HK-2 (cell line): ENCODE measurements around the gene IL34.

Experiments
- DNase-seq: peaks from one replicate; pipeline ENCODE4 v3.0.0-alpha.2; 2018; ENCODE audit not compliant: unreplicated experiment

Gene IL34

DNA sequence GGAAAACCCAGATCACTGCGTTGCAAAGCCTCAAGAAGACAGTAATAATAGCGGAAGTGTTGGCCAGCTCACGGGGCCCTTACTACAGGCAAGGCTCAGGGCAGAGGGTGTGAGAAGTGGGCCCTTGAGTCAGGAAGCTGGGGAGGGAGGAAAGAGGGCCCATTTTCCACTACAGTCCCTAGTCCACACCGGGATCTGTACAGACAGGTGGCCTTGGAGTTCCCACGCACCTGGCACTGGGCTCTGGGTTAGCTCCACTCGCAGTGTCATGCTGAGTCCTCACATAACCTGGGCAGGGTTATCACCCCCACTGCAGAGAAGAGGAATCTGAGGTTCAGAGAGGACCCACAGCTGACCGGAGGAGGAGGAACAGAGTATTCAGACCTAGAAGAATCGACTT lies 56.3 kb downstream of the IL34 start:
- DNase-seq: no peak

DNA sequence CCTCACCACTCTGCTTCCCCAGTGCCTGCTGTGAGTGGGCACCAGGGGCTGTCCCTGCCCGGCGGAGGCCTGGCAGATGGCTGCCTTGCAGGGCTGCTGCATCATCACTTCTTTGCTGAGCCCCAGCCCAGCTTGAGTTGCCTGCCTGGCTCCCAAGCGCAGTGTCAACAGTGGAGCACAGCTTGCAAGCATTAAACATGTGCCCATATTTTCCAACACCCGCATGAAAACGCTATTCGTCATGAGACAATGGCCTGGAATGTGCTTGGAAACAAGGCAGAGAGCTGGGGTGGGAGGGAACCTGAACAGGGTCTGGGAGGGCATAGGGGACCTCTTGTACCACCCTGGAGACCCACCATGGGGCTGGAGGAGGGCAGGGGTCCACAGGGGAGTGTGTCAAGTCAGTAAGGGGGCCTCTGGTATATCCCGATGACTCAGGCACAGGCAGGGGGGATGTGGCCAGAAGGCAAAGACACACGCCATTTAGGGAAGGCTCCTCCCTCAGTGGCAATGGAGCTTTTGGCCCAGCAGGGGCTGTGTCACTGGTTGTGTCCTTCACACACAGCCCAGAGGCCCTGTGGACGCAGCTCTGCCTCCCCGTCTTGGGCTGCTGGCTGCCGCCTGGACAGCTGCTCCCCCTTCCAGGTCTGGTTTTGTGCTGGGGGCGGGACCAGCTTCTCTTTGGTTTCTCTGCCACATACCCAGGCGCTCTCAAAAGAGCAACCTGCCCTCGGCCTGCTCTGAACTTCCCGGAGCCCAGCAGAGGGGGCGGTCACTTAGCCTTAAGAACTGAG lies 56.9 kb downstream of the IL34 start:
- no peak for DNase-seq

DNA sequence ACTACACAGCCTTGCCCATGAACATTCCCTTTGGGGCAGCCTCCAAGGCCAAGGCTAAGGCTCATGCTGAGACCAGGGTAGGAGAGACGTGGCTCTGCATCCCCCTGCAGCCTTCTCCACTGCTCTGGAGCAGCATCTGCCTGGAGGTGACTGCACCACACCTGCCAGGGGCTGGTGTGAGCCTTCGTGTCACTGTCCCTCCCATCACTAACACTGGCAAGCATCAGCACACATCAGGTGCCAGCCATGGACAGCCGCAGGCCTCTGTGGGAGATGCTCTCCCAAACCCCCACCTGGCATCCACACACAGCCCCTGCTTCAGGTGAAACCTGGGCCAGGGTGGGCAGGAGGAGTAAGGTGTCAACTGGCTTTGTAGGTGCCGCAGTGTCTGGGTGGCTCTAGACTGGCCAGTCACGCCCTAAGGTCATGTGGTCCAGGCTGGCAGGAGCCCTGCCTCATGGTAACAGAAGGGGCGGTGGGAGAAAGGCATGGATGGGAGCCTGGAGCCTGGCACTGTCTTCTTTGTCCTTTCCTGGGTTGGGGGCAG lies 57.5 kb downstream of the IL34 start:
- no peak for DNase-seq

DNA sequence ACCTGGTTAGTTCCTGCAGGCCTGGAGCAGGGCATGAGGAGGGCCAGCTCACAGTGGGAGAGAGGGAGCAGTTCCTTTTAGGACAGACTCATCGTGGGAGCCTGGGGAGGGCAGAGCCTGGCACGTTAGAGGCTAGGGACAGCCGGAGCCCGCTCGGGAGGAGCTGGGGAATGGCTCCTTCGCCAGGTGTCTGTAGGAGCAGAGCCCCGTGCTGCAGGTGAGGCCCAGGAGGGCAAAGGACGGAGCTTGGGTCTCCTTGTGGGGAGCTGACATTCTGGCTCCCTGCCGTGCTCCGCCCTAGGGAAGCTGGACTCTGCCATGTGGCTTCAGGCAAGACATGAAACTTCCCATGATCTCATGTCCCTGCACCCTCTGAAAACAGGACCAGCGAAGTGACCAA lies 58.2 kb downstream of the IL34 start:
- DNase-seq: no peak

DNA sequence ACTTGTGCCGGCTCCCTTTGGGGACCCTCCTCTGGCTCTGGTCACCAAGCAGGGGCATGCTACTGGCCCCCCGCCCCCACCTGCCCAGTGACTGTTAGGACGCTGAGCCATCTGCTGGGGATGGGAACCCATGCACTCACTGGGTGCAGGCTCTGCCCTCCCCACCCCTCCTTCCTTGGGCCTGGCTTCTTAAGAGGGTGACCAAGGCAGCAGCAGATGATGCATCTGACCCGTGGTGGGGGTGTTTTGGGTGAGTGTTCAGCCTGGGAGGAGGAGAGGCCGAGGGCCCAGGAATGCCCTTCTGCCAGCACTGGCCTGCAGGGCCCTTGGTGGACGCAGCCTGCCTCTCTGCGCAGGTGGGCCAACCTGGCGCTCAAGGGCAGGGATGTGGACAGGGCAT lies 58.7 kb downstream of the IL34 start:
- no peak for DNase-seq

DNA sequence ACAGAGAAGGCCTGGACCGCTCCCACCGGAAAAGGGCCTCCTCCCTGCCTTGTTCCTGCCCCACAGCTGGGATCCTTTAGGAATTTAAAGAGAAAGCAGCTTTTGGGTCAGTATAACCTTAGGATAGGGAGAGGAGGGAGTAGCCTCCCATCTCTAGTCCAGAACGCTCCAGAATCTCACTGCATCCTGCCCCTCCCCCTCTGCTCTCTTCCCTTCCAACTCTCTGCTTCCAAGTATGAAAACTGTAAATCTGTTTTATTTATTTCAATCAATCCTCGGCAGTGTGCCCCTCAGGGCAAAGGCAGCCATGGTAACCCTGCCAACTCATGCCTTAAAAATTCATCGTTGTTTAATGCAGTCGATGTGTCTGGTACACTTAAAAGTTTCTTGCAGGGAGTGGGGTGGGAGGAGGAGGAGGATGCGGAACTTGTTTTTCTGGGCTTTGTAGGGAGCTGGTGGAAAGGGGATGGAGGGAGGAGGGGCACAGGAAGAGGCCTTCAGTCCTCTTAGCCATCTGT lies 60.6 kb downstream of the IL34 start:
- DNase-seq: no peak

DNA sequence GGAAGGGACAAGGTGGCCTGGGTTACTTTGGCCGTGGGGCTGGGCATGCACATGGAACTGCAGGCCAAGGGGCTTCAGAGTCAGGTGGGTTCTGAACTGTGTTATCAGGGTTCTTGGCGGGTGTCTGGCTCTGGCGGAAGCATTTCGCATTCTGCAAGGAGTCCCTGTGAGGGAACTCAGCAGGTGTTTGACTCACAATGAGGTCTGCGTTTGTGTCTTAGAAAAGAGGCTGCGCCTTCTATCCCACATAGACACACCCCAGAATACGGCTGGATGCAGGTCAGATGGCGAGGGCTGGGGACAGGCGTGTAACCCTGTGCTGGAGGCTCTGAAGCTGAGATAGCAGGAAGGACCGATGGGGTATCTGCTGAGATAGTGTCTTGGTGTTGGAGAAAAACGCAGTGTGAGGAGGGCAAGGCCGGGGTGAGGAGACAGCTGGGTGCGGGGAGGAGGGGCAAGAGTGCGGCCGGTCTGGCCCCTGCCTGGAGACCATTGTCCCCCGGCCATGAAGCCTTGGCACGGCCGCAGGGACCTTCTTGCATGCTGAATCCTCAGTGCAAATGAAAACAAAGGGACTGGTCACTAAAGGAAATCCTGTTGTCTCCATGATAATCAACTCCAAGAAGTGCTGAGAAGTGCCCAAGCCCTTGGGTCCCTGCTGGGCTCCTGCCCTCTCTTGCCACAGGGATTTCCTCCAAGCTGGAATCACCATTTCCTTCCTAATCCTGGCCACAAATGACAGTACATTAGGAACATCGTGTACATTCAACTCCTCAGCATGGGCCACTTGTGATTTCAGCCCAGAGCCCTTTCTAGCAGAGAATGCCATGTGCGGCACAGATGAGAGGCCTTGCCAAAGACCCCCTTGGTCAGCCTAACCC lies 62.2 kb downstream of the IL34 start:
- DNase-seq: no peak

DNA sequence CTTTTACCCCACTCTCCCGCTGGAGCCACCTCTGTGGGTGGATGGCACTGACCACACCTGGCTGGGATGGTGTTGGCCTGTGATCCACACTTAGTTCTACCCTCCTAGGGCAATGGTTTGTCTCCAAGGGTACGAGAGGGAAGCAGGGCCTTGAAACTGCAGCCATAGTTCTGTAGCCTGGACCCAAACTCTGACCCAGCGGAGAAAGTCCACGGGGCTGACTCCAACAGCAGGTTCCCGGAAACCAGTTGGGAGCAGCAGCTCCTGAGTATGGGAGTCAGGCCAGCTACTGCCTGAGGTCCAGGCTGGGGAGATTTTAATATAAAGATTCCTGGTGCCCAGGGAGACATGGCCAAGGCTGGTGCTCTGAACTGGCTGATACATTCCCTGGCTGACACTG lies 63.1 kb downstream of the IL34 start:
- no peak for DNase-seq

DNA sequence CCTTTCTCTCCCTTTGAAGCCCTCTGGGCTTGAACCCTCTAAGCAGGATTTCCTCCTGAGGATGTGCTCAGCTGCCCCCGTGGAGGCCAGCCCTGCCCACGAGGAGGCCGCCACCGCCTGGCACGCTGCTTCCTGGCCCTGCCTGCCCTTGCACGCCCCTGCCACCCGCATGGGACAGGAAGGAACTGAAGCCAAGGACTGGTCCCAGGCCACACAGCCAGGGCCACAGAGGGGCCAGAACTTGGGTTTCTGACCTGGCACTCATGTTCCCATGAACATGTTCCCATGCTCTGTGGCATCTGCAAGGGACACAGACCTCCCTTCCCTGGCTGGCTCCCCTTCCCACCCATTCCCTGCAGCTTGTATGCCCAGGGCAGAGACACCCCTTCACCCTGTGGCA lies 63.6 kb downstream of the IL34 start:
- DNase-seq: no peak
